ENCODE results near the gene RBM17.

DNA sequence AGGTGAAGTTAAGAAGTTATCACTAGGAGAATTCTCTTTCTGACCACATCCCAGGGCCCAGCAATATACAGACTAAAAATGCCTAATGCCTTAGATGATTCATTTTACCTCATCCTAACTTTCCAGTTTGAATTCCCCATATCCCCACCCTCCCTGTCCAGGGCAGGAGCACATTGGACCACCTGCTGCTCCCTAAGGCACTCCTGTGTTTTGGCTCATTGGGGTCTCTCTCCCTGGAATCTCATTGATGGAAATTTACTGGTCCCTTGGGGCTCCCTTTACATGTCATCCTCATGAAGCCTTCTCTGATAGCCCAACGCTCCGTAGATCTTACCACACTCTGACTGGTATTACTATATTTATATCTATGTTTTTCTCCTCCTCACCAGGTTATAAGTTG, 29.3 kb upstream of the RBM17 start:
- TF ChIP-seq, protein P1, sequence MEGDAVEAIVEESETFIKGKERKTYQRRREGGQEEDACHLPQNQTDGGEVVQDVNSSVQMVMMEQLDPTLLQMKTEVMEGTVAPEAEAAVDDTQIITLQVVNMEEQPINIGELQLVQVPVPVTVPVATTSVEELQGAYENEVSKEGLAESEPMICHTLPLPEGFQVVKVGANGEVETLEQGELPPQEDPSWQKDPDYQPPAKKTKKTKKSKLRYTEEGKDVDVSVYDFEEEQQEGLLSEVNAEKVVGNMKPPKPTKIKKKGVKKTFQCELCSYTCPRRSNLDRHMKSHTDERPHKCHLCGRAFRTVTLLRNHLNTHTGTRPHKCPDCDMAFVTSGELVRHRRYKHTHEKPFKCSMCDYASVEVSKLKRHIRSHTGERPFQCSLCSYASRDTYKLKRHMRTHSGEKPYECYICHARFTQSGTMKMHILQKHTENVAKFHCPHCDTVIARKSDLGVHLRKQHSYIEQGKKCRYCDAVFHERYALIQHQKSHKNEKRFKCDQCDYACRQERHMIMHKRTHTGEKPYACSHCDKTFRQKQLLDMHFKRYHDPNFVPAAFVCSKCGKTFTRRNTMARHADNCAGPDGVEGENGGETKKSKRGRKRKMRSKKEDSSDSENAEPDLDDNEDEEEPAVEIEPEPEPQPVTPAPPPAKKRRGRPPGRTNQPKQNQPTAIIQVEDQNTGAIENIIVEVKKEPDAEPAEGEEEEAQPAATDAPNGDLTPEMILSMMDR (IDR thresholded peaks at IDR 0.05) = no peak
- TF ChIP-seq ZFX (IDR thresholded peaks at IDR 0.05; ENCODE audit: borderline replicate concordance) = no peak

Measured in 22Rv1 (cell line).